Renal cortical epithelial cell (primary cell): ENCODE results near the gene MS4A8. TPM values are rescaled to one million over a fixed set of nuclear protein-coding genes. Genes with fewer than 3 reads are reported as not detected.

Experiments used
- DNase-seq: peaks from one replicate; pipeline ENCODE4 v3.0.0-alpha.2; 2011; ENCODE audit warnings: low read depth
- total RNA-seq: library from RNA; depleted of rRNA; stranded (reverse); fragments of >200 nt; gene quantifications from 2 replicates; pipeline ENCODE4 v1.2.3, GENCODE V29; 2014

Gene MS4A8
- total RNA-seq, 1 donor from 2014 or later: not detected

GRCh38 chr11:60763692-60764369 lies 64.4 kb downstream of the MS4A8 start:
- DNase-seq: no peak

- DNase-seq: no peak
These were observed 65.5 kb downstream of the MS4A8 start for GRCh38 chr11:60764879-60765278.

- DNase-seq: no peak
These were observed 65.9 kb downstream of the MS4A8 start for GRCh38 chr11:60765355-60765754.

Other genes with a start within 250 kb of the MS4A8 start
- not detected in 2 replicates for gene MS4A1, start 243.8 kb upstream of the MS4A8 start, total RNA-seq
- gene MS4A12, start 206.8 kb upstream of the MS4A8 start, total RNA-seq: not detected in 2 replicates
- not detected in 2 replicates for gene MS4A13, start 184.2 kb upstream of the MS4A8 start, total RNA-seq
- gene MS4A18, start 25.1 kb downstream of the MS4A8 start, total RNA-seq: not detected in 2 replicates
- not detected in 2 replicates for gene MS4A15, start 57.3 kb downstream of the MS4A8 start, total RNA-seq
- gene MS4A10, start 85.7 kb downstream of the MS4A8 start, total RNA-seq: not detected in 2 replicates
- 6.4 and 21.2 TPM in 2 replicates for gene CCDC86, start 142.5 kb downstream of the MS4A8 start, total RNA-seq
- gene PTGDR2, start 156.3 kb downstream of the MS4A8 start, total RNA-seq: not detected in 2 replicates
- not detected in 2 replicates for gene ZP1, start 167.9 kb downstream of the MS4A8 start, total RNA-seq
- gene PRPF19, start 207.0 kb downstream of the MS4A8 start, total RNA-seq: 32.6 and 49.8 TPM in 2 replicates
- gene TMEM109, start 214.5 kb downstream of the MS4A8 start, total RNA-seq: 18.6 and 37.7 TPM in 2 replicates
- gene TMEM132A, start 224.8 kb downstream of the MS4A8 start, total RNA-seq: 137 and 213 TPM in 2 replicates